ENCODE data around the gene PTK6.

DNA sequence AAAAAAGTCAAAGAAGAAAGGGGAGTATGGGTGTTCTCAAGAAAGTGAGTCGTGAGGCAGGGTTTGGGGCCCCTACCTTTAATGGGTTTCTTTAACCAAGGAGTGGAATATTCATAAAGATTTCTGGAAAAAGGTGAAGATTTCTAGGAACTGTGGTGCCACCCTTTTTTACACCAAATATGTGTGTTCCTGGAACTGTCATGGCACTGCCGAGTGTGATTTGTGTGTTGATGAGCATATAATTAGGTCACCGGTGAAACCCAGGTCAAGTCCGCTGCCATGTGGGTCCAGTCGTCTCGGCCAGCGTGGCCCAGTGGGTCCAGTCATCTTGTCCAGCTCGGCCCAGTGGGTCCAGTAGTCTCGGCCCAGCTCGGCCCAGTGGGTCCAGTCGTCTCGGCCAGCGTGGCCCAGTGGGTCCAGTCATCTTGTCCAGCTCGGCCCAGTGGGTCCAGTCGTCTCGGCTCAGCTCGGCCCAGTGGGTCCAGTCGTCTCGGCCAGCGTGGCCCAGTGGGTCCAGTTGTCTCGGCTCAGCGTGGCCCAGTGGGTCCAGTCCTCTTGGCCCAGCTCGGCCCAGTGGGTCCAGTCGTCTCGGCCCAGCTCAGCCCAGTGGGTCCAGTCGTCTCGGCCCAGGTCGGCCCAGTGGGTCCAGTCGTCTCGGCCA lies 30.0 kb downstream of the PTK6 start:
- TF ChIP-seq, protein P1, sequence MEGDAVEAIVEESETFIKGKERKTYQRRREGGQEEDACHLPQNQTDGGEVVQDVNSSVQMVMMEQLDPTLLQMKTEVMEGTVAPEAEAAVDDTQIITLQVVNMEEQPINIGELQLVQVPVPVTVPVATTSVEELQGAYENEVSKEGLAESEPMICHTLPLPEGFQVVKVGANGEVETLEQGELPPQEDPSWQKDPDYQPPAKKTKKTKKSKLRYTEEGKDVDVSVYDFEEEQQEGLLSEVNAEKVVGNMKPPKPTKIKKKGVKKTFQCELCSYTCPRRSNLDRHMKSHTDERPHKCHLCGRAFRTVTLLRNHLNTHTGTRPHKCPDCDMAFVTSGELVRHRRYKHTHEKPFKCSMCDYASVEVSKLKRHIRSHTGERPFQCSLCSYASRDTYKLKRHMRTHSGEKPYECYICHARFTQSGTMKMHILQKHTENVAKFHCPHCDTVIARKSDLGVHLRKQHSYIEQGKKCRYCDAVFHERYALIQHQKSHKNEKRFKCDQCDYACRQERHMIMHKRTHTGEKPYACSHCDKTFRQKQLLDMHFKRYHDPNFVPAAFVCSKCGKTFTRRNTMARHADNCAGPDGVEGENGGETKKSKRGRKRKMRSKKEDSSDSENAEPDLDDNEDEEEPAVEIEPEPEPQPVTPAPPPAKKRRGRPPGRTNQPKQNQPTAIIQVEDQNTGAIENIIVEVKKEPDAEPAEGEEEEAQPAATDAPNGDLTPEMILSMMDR (IDR thresholded peaks at IDR 0.05), result no peak
- no peak for TF ChIP-seq POLR2A (IDR thresholded peaks at IDR 0.05)
